HG03095 (cell line): Measurements from ENCODE around the gene DCDC1.

Experiments used
- ATAC-seq: cut with Tn5 transposase; IDR thresholded peaks from one replicate; pipeline ENCODE4 v1.9.1; 2021; ENCODE audit warnings: moderate library complexity; ENCODE audit not compliant: unreplicated experiment

The DCDC1 gene

DNA sequence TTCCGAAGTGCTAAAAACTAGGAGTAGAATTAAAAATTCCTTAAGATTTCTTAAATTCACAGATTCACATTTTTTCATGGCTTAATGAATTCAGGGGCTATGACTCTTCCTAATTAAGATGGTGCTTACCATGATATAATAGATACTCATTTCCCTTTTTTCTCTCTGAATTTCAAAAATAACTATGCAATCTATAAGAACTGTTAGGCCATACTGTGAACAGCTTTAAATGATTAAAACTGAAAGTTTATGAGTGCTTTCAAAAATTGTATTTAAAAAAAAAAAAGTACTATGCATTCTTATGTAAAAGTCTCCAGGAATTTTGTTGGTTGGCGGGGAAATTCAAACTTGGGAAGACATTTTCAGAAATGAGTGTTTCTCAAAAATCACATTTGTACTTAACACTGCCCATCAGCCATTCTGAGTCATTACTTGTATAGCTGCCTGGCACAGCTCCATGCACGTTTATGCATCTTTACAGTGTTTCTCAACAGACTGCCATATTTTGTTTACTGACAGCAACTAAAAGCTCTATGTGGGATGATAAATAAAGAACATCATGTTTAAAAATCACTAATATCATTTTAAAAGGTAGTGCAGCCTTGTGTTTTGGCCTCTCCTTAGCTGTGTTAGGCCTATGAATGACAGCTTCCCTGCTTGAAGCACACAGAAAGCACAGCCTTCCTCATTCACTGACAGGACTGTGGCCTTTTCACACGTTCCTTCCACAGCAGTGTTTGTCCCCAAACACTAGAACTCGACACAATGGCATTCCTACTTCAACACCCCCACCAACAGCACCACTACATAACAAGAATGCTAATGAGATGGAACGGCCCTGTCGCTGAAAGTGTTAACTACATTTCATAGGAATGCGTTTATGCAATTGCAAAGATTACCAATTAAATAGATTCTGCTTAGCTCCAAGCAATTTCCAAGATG is 131.4 kb downstream of the DCDC1 start:
- no peak for ATAC-seq

DNA sequence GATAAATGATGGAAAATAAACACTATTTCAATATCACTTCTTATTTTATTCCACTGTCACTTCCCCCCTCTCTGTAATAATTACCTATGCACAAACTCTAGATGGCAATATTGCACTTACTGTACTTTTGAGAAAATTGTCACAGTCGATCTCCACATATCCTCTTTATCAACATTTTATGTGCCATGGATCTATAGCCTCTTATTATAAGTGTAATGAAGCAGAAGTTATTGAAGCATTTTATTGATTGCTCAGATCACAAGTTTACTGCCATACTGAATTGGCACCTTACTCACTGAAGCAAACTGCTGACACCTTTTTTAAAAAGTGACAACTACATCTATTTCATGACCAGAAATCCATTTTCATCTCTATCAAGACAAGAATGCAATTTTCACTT is 133.4 kb downstream of the DCDC1 start:
- ATAC-seq, result no peak

DNA sequence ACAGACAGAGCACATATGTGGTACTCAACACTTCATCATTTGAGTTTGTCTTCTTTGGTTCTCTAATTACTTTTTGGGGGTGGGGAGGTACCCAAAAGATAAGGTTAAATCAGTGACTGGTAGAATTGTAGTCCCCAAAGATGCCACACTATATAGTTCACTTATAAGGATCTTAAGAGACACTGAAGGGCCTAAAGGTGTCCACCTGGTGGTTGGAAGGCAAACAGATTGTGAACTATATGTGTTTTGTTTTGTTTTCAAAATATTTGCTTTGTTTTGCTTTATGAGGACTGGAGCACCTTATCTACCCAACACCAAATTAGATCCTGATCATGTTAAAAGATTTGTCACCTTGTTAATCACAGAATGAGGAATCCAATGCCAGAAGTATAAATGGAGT is 136.1 kb downstream of the DCDC1 start:
- no peak for ATAC-seq

DNA sequence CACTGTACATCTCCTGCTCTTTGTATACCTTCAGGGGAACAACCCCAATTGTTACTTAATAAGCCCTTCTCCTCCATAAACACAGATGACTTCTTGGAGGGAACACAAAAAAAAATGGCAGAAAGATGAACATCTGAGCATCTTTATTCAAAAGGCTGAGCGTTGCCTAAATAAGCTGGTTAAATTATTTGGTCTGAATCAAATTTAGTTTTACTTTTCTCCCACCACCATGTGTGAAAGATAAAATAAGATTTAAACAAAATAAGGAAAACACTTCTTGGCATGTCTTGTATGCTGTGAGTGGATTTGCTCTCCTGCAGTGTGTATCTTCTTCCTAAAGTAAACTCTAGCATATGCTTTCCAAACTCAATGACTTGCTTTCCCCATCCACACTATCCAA is 137.9 kb downstream of the DCDC1 start:
- no peak for ATAC-seq

DNA sequence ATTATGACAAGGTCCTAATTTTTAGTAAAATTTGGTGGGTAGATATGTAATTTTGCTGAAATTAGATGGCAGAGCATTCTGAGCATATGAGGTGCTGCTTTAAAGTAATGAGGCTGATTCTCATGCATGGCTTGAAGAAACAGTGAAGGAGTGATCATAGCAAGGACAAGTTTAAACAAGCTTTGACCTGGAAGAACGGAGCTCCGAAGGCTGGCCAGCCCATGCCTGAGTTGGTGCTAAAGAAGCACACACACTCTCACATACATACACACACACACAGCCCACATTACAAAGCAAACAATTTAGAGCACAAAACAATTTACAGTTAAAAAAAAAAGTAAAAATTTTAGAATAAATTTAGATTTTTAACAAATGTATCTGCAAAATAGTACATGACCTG is 150.7 kb downstream of the DCDC1 start:
- no peak for ATAC-seq

DNA sequence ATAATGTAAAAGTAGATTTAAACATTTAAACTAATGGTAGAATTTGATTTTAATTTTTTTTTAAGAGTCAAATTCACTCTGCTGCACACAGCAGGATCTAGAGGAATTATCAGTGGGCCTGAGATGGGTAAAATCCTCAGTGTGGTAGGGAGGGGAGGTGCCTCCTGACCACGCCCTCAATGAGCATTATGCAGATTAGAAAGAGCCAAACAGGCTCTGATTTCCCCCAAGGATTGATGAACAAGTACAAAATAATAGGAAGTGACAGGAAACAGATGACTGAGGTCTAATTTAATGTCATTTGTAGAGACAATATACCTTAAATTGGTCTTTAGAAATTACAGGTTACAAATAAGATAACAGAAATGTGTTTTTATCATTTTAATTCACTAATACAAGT is 155.2 kb downstream of the DCDC1 start:
- no peak for ATAC-seq

DNA sequence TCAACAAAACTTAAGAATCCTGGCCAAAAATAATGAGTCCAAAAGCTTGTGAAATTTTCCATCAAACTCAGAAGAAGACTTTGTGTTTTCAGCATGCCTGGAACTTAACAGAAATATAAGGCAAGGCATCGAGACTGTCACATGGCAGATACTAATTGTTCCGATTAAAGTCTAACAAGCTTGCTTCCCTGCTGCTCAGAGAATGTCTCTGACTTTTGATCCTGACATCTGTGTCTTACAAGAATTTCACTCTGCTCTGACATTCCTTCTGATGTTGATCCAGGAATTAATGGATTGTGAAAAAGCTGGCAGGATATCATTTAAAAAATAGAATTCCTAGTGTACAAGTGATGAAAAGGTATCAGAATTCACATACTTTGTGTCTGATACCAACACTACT is 170.2 kb downstream of the DCDC1 start:
- ATAC-seq, result no peak

DNA sequence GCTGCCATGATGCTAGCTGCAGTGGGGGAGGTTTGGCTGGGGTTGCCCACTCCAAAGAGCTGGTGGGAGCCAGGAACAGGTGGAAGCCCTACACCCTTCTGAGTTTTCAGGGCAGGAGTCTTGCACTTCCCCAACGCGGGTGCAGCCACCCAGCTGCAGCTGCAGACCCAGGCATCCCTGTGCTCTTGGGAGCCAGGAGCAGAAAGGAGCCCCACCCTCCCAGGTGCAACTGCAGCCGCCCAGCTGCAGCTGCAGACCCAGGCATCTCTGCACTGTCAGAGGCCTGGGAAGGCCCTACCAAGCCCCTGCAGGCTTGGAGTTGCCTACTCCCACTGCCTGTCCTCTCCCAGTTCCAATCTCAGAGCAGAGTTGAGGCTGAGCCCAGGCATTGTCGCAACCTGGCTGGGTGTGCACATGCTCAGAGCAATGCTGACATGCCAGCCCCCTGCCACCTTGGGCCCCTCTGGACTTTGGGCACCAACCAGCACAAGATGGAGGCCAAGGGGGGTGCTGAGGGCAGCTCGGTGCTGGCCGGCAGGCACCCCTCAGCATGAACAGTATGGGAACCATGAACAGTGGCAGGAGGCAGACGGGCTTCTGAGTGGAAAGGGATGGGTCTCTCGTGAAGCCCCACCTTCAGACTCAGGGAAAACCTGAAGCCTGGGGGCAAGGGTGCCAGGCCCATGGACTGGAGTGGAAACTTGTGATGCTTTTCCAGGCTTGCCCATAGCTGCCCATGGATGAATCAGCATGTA is 195.4 kb downstream of the DCDC1 start:
- ATAC-seq, result no peak

DNA sequence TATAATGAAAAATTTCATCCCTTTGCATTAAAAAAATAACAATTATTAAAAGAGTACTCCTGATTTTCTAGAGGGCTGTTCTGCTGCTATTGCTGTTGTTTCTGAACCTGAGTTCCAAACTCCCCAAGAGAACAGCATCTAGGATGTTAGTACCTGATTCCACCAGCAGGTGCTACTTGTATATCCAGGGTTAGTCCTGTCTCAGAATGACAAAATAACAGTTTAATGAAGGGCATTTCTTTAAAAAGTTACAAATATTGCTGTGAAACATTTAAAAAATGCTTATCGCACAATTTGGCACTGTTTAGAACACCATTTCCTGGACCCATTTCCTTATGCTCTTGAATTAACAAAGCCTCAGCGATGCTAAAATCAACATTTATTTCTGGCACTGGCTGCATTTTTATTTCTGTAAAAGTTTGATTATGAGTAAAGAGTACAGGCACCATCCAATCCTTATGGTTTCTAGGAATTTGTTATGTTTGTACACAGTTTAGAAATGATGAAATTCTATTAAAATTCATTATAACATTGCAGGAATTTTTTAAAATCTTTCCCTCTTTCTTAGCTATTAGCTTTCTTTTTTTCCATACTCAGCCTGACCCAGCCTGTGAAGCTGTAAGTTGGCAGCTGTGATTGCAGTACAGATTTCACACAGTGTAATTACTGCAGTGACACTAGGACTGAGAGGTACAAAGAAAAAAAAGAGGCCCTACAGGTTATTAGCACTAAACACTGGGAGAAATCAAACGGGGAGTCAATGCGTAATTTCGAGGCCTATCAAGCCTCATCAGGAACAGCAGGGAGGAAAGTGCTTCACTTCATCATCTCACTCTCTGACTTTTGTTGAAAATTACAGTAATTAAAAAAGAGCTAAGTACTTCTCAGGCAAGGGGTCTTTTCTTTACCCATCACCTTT is 208.8 kb downstream of the DCDC1 start:
- no peak for ATAC-seq

DNA sequence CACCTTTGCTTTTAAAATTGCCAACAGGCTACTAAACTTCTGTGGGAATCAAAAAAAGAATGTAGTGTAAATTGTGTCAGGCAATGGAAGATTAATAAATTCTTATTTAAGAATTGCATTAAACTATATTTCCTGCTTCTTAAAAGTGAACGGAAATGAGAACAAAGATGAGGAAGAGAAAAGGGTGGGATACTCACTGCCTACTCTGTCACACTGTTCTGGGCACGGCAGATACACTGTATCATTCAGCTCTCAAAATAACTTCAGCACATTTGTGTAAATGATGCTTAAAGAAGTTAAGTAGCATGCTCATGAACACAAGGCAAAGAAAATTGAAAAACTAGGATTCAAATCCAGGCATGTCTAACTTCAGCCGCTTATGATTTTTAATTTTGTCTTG is 218.7 kb downstream of the DCDC1 start:
- no peak for ATAC-seq

DNA sequence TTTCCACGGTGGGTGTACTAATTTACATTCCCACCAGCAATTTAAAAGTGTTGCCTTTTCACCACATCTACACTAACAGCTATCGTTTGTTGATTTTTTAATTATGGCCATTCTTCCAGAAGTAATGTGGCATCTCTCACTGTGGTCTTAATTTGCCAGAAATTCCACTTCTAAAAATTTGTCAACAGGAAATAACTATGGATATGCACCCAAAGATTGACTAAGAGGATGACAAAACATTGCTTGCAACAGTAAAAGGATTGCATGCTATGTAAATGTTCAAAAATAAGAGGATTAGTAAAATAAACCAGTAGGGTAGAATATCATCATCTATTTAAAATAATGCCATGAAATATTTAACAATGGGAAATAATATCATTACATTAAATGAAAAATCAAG is 219.5 kb downstream of the DCDC1 start:
- no peak for ATAC-seq

DNA sequence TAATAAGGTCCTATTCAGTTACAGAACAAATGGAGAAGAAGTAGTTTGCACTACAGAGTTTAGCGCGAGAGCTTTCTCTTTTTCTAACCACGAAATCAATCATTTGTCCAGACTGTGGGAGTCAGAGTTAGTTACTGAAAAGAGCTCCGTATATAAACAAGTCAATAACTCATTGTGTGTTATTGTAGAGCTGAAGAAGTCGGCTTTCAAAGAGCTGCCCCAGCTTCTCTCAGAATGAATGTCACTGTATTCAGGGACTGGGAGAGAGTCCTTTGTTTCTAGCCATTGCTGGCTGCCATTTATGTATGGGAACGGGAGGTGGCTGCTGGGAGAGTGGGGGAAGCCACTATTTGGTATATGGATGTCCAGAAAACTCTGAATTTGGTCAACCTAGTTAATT is 227.8 kb downstream of the DCDC1 start:
- no peak for ATAC-seq

DNA sequence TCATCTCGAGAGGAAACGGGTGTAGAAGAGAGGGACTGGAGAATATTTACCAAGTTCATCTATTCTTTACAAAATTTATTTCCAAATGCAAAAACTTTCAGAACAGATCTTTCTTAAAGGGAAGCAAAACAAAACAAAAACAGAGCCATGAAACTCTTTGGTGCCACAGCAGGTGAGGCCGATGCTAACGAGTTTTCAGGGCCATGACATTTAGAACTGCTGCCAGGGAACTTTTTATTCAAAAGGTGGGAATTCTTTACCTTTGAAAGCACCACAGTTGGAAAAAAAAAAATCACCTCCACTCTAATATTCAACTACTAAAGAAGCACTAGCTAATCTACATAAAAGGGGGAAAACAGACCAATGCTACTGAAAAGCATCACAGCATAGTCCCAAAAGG is 230.1 kb downstream of the DCDC1 start:
- ATAC-seq, result no peak

DNA sequence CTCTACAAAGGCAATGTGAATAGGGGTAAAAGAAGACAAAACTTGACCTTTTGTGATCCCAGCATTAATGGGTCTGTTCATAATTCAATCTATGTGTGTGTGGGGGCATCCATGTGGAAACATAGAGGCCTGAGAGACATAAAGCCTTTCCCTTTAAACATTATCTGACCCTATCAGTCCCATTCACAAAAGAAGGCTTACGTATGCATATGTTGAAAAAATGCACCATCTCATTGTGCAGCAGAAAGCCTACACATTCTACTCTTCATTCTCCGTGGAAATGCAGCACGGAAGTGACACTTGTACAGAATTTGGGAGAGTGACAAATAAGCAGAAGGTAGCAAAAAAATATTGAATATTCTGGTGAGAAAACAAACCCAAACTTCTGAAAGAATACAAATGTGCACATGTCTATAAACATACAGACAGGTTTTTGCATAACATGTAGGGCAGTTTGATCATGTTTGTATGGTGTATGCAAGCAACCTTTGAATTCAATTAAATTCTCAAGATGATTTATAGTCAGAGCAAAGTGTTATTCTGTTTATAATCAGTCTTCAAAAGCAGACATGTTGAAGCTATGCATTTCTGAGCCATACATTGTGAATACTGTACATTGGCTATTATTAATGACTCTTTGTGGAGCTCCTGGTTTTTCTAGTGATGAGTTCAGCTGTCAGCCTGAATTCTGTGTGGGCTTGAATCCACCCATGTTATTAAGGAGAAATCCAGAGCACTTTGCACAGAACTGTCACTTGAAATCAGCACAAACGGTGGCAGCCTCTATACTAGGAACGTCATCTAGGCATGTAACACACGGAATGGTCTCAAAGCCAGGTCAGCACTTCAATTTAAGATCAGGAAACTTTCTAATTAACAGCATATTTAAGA is 236.8 kb downstream of the DCDC1 start:
- no peak for ATAC-seq

DNA sequence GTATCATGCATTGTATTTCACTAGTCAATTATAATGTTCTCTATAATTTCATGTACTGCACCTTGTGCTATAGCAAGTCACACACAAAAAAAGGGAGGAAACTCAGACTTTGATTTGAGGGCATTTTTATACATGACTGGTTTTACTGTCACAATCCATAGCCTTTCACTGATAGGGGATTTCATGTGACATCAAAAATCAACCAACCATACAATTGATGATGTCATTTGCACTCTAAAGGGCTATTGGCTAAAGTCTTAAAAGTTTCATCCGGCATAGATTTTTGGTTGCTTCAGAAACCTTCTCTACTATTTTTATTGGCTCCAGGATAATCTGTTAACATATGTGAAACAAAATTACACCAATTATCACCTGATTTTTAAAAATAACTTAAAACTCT is 237.8 kb downstream of the DCDC1 start:
- no peak for ATAC-seq

DNA sequence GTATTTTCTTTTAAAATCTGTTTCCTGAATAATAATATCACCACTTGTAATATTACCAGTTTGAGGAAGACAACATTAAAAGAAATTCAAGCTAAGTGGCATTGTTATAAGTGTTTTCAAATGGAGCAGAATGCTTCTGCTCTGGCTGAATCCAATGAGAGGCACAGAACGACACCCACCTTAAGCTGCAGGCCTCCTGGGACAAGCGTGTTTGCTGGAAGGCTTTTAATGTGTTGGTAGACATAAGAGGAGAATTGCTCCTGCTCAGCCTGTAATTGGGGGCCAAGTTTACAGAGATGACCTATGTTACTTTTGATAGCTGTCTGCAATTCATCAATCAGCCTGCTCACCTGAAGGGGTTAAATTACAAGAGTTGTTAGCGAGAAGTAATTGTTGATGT is 242.2 kb downstream of the DCDC1 start:
- no peak for ATAC-seq

DNA sequence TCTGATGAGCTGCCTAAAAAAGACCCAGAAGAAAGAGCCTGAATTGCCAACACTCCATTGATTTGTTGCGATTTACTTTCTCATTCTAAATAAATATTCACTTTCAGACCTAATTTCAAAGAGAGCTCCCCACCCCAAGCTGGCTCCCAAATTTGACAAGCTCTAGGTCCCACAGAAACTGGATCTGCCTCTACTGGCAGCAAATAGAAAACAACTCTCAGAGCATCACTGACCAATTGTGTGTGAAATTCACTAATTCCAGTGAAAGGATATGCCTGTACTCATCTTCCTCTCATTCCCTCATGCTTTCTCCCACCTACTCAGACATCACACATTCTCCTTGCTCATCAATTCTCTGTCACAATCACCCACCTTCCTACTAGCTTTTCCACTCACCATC is 249.1 kb downstream of the DCDC1 start:
- ATAC-seq, result no peak

DNA sequence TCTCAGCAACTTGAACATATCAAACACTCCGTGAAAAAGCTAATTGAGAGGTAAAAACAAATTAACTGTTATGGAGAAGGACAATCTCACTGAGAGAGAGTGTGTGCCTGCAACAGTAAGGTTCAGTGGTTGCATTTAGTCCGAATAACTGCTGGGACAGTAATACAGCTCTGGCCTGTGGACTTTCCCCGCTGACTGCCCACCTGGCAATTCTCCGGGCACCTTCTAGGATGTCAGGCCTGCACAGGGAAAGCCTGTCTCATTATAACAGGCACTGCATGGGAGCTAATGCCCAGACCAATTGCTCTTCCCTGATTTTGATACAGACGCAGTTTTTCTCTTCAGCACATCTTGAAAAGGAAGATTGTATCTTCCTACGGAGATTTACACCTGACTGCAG is 251.0 kb downstream of the DCDC1 start:
- no peak for ATAC-seq

DNA sequence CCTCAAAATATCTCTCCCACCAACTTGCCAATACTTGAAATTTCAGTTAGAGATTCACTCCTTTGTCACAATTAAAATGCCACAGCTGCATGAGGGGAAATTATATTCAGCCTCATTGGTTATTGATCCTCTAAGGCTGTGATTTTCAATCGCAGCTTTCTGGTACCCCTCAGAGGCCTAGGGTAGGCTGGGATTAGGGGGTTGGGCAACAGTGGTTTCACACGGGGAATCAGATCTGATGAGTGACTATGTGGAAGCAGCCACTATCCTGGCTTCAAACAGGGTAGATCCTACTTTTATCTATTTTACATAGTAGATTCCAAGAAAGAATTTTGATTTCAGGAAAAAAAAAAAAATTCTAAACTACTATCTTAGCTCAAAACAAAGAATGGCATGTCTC is 252.5 kb downstream of the DCDC1 start:
- no peak for ATAC-seq

DNA sequence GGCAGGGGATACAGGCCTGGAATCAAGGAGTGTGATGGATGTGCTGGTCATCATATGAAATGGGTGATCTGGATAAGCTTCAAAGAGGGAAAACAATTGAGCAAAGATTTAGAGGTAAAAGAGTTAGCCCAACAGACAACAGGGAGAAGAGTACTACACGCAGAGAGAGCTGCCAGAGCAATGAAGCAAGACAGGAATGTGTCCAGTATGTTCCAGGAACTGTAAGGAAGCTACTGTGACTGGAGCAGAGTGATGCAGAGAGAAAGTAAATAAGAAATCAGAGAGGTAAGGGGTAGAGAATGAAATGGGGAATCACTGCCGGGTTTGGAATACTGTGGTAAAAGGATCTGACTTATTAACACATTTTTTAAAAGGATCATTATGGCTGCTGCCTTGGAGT is 255.1 kb downstream of the DCDC1 start:
- no peak for ATAC-seq
